Fibroblast of skin of abdomen (primary cell): ENCODE measurements around the gene ADAM11.
A peak's percentile ranks its signal among the peaks of the same experiment; 100 is the strongest.

Source experiments
- DNase-seq: peaks from one replicate; pipeline ENCODE4 v3.0.0-alpha.2; 2013

ADAM11 gene

DNA sequence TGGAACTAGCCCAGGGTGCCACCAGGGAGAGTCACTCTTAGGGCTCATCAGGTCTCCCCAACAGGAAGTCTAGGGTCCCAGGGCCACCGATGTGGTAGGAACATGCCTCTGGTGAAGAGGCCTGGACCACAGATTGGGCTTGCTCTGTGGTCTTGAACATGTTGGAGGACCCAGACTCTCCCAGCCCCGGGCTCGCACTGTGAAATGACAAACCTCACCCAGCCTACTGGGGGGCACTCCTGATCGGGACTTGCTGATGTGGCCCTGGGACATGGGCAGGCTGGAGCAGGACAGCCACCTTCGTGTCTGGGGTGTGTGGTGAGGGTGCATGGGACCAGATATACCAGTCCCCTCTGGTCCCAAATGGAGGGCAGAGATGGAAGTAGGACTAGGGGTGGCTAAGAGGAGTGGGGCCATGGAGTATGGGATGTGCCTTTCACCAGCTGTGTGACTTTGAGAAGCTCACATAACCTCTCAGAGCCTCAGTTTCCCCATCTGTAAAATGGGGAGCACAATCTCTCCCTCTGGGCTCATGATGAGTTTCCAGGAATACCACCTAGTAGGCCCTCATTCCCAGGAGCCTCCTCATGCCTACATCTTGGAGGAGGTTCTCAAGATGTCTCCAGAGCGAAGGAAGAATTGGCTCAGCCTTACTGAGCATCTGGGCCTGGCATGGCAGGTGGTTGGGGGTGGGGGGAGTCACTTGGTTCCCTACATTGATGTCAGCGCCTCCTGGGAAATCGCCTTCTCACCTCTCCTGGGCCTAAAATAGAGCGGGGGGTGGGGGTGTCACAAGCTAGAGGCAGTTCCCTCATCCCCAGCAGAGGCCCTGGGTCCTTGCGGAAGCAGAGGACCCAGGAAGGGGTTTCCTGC lies 1.5 kb upstream of the ADAM11 start:
- DNase-seq = no peak

GRCh38 chr17:44757918-44758413 lies 822 bp upstream of the ADAM11 start:
- DNase-seq = no peak

GRCh38 chr17:44759086-44759915 lies 513 bp downstream of the ADAM11 start:
- no peak for DNase-seq

GRCh38 chr17:44759916-44760243 lies 1.1 kb downstream of the ADAM11 start:
- DNase-seq = no peak

GRCh38 chr17:44760474-44761308 lies 1.9 kb downstream of the ADAM11 start:
- DNase-seq = no peak

- no peak for DNase-seq
Observed at GRCh38 chr17:44761932-44762810, 3.4 kb downstream of the ADAM11 start.

DNA sequence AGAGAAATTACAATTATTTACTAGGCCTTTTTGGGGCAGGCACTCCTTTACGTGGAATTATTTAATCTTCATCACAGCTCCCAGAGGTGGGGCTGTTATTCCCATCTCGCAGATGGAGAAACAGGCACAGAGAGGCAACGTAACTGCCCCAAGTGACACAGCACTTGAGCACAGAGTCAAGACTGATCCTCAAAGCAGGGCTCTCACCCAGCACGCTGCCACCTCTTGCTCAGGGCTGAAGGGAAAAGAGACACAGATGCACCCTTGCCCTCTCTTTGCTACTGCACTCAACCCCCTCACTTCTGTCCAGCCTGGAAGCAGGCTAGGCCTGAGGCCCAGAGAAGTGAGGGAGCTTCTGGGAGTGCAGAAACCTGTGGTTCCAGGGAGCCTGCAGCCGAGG lies 4.4 kb downstream of the ADAM11 start:
- DNase-seq = no peak

DNA sequence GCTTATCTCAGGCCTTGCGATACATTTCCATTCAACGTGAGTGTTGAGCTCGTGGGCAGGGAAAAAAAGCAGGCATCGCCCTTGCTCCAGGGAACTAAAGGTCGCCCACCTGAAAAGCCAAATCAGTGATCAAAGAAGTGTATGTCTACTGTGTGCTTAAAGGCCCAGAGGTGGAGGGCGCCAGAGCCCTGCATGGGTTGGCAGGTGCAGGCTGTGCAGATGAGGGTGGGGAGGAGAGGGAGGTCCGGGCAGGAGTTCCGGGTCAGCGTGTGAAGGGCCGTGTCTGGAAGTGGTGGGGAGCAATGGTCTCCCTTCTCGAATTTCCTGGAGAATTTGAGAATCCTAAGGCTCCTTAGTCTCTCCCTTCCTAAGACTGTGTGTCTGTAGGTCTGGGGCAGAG lies 7.2 kb downstream of the ADAM11 start:
- DNase-seq = no peak

DNA sequence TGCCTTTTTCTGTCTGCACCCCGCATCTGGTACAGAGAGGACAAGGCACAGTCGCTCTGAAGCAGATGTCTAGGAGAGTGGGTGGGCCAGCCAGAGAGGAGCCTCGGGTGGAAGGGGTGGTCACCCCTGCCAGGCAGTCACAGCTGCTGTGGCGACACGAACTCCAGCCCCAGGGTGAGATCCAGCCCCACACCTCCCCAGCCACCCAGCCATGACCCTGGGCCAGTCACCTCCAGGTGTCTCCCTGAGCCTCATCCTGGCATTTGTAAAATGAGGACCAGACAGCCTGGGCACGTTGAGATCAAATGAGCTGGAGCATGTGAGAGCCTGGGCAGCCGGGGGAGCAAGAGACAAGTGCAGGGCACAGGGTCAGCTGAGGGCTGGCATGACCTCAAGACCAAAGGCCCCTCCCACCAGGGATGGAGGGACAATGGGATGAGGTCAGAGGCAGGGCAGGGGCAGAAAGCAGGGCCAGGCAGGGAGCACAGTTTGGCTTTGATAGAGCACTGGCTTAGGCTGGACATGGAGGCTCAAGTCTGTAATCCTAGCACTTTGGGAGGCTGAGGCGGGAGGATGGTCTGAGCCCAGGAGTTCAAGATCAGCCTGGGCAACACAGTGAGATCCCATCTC lies 7.7 kb downstream of the ADAM11 start:
- no peak for DNase-seq

GRCh38 chr17:44767493-44767892 lies 8.7 kb downstream of the ADAM11 start:
- no peak for DNase-seq

GRCh38 chr17:44768505-44769142 lies 9.8 kb downstream of the ADAM11 start:
- DNase-seq = no peak

DNA sequence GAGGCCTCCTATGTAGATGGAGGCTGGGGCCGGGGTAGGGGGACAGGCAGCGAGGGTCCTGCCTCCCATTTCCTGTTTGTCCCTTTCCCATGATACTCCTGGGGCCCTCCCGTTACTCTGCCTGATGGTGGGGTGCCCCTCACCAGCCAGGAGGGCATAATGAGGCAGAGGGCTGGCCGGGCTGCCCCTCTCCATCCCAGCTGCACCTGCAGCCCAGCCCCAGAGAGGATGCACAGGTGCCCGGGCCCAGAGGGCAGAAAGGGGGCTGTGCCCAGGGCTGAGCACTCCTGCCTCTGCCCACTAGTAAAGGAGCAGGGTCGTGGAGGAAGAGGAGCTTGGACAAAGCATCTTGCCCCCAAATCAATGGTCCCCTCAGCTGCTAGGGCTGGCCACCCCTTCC lies 10.4 kb downstream of the ADAM11 start:
- DNase-seq = no peak

- DNase-seq = no peak
Observed at GRCh38 chr17:44769647-44770084, 10.9 kb downstream of the ADAM11 start.

DNA sequence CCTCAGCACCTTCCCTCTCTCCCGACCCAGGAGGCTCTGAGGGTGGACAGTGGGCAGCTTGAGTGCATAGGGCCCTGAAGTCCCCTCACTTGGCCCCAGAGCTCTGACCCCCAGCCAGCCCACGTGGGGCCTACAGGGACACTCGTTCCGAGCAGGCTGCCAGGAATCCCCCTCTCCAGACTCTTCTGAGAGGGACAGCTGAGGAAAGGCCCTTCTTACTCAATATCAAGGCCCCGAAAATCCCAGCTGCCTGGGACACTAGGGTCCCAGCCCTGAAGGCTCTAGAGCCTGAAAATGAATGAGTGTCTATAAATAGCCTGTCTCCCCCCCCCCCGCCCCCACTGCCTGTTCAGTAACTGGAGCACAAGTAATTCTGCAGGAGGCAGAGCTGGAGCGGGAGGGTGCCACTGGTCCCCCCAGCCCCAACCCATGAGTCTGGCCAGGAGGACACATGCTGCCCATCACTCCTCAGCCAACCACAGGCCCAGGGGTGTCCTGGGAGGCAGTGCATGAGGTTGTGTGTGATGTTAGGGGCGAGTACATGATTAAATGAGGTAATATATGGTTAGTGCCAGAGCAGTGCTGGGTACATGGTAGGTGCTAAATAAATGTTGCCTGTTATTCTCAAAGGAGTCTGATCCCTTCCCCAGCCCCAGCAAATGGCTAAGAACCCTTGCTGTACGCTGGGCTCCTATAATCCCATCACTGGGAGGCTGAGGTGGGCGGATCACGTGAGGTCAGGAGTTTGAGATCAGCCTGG lies 11.6 kb downstream of the ADAM11 start:
- no peak for DNase-seq

DNA sequence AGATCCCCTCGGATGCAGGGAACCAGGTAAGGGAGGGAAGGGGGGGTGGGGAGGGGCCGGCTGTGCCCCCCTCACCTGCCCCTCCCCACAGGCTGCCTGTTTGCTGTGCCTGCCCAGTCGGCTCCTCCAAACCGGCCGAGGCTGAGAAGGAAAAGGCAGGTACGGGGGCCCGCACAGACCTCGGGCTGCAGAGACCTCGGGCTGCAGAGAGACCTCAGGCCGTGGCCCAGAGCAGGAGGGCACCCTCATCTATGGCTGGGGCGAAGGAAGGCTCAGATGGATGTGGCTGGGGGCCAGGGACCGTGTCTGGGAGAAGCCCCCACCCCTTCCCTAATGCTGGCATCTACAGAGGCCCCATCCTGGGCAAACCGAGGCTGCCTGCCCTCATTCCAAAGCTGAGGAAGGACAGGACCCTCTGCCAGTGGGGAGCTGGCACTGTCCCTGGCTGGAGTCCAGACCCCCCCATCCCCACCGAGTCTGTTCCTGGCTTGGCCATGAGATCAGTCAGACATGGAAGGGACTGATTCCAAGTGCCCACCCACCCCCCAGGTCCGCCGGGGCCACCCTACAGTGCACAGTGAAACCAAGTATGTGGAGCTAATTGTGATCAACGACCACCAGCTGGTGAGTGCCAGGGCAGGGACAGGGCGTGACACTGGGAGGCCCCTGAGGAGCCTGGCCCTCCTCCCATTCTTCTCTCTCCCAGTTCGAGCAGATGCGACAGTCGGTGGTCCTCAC lies 13.7 kb downstream of the ADAM11 start:
- DNase-seq = no peak

GRCh38 chr17:44773140-44773539 lies 14.4 kb downstream of the ADAM11 start:
- DNase-seq = no peak

- peak; percentile 68 for DNase-seq
Observed at GRCh38 chr17:44774271-44775135, 15.7 kb downstream of the ADAM11 start.
